ENCODE measurements around the gene BBS1. TPM values are rescaled to one million over a fixed set of nuclear protein-coding genes. Genes with fewer than 3 reads are reported as not detected.

BBS1 gene
- total RNA-seq, 2 experiments from 2014 or later: 10.6 to 14.0 TPM

DNA sequence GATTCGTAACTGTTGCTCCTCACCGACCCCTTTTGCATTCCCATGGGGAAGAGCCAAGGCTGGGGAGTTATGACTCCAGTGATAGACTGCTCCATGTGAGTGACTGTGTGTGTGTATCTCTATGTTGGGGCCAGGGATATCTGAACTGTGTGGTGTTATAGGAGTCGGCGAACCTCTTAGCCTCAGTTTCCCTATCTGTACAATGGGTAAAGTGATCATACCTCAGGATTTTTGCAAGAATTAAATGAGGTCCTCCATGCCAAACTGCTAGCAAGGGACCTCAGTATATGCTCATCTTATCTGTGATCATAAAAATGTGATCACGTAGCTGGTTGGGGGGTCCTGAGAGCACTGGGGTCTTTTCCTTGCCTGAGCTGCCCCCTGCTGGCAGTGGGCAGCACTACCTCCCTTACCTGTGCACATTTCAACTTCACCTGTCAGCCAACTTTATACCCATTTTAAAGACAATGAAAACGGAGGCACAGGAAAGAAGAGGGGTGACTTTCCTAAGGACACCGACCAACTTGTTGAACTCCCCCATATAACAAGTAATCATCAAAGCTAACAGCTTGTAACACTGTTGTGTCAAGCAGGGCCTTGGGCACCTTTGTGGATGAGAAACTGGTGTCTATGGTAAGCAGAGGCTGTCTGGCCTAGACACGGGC is 31.6 kb upstream of the BBS1 start:
- Mint-ChIP-seq H3K27ac (peak overlapping the region; percentile 91), H3K36me3 (ENCODE audit: low read depth) (peaks cover 6% of the 10 kb centered on the region), H3K9me3 (ENCODE audit: insufficient read depth) (no peaks in the 10 kb centered on the region), H3K4me1 (ENCODE audit: low read depth) (peaks cover 31% of the 10 kb centered on the region), H3K4me3 (peak overlapping the region; percentile 92), H3K27me3 (ENCODE audit: low read depth) (no peaks in the 10 kb centered on the region)
- ChIA-PET CTCF (interaction anchor here (0.6 to 2.7 kb wide), 15 partner anchors 8 to 369 kb away, joined by 3 to 20 read pairs (median 4); partner anchors contain the start of genes BBS1, MRPL11, PELI3 and RBM14), POLR2A (interaction anchor here (1.7 to 2.0 kb wide), 2 partner anchors 9 to 199 kb away, joined by 8 to 22 read pairs; partner anchors contain the start of gene RBM4B)
- ATAC-seq (no peak), DNase-seq (peak; percentile 47)

DNA sequence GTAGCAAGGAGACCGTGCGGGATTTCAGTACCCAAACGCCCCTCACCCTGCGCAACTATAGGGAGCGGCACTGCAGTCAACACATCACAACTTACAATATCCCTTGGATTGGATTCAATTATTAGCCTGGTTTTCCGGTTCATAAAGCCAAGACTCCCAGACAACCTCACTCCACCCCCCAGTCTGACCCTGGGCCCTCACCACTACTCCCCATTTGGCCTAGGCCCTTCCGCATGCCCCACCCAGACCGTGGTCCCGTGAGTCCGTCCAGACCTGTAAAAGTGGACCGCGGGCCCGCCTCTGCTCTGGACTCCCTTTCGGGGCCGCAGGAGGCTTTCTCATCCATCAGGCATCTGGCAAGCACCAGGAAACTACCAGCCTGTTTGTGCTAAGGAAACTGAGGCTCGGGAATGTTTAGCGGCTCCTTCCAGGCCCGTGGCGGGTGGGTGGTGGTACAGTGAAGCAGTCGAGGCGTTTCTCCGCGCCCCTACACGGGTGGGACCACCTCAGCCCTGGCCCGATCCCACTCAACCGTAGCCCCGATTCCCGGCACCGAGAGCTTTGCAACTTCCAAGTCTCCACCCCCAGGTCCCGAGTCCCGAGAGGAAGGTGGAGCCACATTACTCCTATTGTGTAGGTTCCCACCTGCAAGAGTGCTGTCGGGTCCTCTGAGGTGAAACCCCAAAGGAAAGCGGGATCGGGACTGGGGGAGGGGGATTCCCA is 30.9 kb upstream of the BBS1 start:
- CTCF ChIA-PET: interaction anchor here (0.6 to 2.7 kb wide), 28 partner anchors 8 to 369 kb away, joined by 3 to 20 read pairs (median 4); partner anchors contain the start of genes BBS1, CCDC87, CCS and MRPL11
- POLR2A ChIA-PET: interaction anchor here (0.9 to 2.0 kb wide), 10 partner anchors 9 to 363 kb away, joined by 3 to 22 read pairs (median 6); partner anchors contain the start of genes BBS1, MRPL11, PELI3 and RBM4B
- H3K27me3 Mint-ChIP-seq (ENCODE audit: low read depth): no peaks in the 10 kb centered on the region
- H3K27ac Mint-ChIP-seq: peak overlapping the region; percentile 91
- ATAC-seq (no peak), DNase-seq (no peak)
- peak overlapping the region; percentile 92 for H3K4me3 Mint-ChIP-seq
- H3K9me3 Mint-ChIP-seq (ENCODE audit: insufficient read depth): no peaks in the 10 kb centered on the region
- peaks cover 31% of the 10 kb centered on the region for H3K4me1 Mint-ChIP-seq (ENCODE audit: low read depth)
- H3K36me3 Mint-ChIP-seq (ENCODE audit: low read depth): peaks cover 6% of the 10 kb centered on the region

DNA sequence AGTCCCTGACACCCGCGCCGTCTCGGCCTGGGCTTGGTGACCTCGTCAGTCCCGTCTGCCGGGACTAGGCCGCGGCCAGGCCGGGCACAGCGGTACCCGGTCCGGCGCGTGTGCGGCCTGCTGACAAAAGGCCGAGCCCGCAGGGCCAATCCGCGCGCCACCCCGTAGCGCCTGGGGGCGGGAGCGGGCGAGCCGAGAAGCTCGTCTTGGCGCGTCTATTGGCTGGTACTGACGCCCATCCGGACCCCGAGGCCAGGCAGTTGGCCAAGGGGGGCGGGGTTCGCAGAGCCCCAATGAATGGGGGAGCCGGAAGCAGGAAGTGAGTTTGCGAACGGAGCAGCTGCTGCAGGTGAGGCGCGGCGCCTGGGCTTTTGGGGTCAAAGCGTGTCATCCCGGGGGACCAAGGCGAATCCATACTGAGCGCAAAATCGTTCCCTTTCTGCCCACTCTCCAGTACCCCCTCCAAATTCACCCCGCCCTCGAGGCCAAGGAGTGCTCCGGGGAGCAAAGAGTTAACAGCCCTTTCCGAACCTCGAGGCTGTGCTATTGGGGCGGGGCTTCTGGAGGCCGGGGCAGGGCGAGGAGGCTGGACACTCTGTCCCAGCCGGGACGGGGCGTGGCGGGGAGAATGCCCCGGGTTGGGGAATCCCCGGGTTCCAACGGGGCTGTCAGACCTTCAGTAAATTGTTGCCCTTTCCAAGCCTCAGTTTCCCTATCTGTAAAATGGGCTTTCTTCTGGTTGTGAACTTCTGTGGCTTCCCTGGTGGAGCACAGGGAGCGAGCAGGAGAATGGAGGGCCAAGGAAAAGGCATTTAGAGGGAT is 30.1 kb upstream of the BBS1 start, which contains the start of gene DPP3:
TSS of gene DPP3 (plus strand) at position 318 of the 822 bp plus-strand sequence. CDS start 1,767 bp downstream, outside the sequence.
- peak; percentile 98 for ATAC-seq
- H3K4me3 Mint-ChIP-seq: peak within 1 kb of the TSS; percentile 92
- CTCF ChIA-PET: interaction anchor here (0.6 to 2.7 kb wide), 16 partner anchors 9 to 198 kb away, joined by 3 to 20 read pairs (median 5); partner anchors contain the start of genes CCDC87, CCS, MRPL11 and PELI3
- H3K9me3 Mint-ChIP-seq (ENCODE audit: insufficient read depth): no peaks in the 10 kb centered on the region
- H3K36me3 Mint-ChIP-seq (ENCODE audit: low read depth): peaks cover 7% of the 10 kb centered on the region
- peak; percentile 98 for DNase-seq
- POLR2A ChIA-PET: interaction anchor here (0.9 to 2.0 kb wide), 10 partner anchors 10 to 362 kb away, joined by 3 to 22 read pairs (median 6); partner anchors contain the start of genes BBS1, MRPL11, PELI3 and RBM4B
- H3K27me3 Mint-ChIP-seq (ENCODE audit: low read depth): no peaks in the 10 kb centered on the region
- peaks cover 31% of the 10 kb centered on the region for H3K4me1 Mint-ChIP-seq (ENCODE audit: low read depth)
- H3K27ac Mint-ChIP-seq: peak within 1 kb of the TSS; percentile 91

DNA sequence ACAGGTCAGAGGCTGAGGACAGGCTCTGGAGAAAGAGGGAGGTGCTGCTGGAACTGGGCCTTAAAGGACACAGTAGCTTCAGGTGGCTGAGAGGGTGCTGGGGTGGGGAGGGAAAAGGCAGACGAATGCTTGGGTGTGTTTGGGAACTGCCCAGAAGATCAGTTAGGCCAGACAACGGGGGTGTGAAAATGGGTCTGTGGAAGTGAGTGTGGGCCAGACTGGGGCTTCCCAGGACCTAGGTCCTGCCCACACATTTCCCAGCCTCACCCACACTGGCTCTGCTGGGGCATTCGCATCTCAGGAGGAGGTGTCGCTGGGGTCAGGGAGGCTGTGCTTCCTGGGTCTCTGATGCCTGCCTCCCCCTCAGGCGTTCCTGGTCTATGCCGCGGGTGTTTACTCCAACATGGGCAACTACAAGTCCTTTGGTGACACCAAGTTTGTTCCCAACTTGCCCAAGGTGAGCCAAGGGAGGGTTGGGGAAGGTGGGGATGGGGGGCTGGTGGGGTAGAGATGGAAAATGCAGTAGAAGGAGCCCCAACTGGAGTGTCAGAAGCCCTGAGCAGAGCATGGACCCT is 25.5 kb upstream of the BBS1 start:
- no peaks in the 10 kb centered on the region for H3K9me3 Mint-ChIP-seq (ENCODE audit: insufficient read depth)
- no peaks in the 10 kb centered on the region for H3K27me3 Mint-ChIP-seq (ENCODE audit: low read depth)
- no peak overlapping the region for H3K4me3 Mint-ChIP-seq
- ChIA-PET POLR2A (no interaction called here), CTCF (interaction anchor here (1.5 kb wide), 1 partner anchor 193 kb away, joined by 13 read pairs; the partner anchor contains the start of gene RBM4B)
- peaks cover 13% of the 10 kb centered on the region for H3K36me3 Mint-ChIP-seq (ENCODE audit: low read depth)
- H3K4me1 Mint-ChIP-seq (ENCODE audit: low read depth): peaks cover 15% of the 10 kb centered on the region
- DNase-seq (no peak), ATAC-seq (no peak)
- H3K27ac Mint-ChIP-seq: peak overlapping the region; percentile 52

DNA sequence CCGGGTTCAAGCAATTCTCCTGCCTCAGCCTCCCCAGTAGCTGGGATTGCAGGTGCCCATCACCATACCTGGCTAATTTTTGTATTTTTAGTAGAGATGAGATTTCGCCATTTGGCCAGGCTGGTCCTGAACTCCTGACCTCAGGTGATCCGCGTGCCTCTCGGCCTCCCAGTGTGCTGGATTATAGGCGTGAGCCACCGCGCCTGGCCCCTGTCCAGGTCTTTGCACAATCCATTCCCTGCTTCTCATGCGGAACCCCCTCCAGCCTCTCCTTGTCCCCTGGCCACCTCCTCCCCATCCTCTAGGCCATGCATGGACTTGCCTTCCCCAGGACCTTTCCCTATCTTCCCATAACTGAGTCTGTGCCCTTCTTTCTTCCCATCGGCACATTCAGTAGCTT is 21.5 kb upstream of the BBS1 start:
- CTCF ChIA-PET: interaction anchor here (1.6 kb wide), 1 partner anchor 10 kb away, joined by 4 read pairs; no protein-coding TSS in a partner anchor

DNA sequence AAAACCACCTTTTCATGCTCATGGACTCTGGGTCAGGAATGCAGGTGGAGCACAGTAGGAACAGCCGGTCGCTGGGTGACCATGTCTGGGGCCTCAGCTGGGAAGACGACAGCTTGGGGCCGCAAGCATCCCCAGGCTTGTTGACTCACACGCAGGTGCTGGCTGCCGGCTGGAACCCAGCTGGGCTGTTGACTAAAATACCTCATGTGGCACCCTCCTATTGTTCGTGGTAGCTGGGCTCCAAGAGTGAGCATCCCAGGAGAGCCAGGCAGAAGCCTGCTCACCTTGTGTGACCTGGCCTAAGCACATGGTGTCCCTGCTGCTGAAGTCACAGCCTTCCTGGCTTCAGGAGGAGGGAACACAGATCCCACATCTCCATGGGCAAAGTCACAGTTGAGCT is 20.8 kb upstream of the BBS1 start:
- ChIA-PET POLR2A (no interaction called here), CTCF (interaction anchor here (1.1 to 1.7 kb wide), 3 partner anchors 9 to 103 kb away, joined by 3 to 5 read pairs (median 4); partner anchors contain the start of gene DPP3)
- ATAC-seq: no peak

More for the DNA sequence above, 21.5 kb upstream of the BBS1 start:
- Mint-ChIP-seq H3K9me3 (ENCODE audit: insufficient read depth) (no peaks in the 10 kb centered on the region), H3K27ac (no peak overlapping the region), H3K27me3 (ENCODE audit: low read depth) (no peaks in the 10 kb centered on the region), H3K36me3 (ENCODE audit: low read depth) (peaks cover 14% of the 10 kb centered on the region), H3K4me1 (ENCODE audit: low read depth) (no peaks in the 10 kb centered on the region), H3K4me3 (no peak overlapping the region)
- POLR2A ChIA-PET: no interaction called here
- ATAC-seq (no peak), DNase-seq (no peak)

DNA sequence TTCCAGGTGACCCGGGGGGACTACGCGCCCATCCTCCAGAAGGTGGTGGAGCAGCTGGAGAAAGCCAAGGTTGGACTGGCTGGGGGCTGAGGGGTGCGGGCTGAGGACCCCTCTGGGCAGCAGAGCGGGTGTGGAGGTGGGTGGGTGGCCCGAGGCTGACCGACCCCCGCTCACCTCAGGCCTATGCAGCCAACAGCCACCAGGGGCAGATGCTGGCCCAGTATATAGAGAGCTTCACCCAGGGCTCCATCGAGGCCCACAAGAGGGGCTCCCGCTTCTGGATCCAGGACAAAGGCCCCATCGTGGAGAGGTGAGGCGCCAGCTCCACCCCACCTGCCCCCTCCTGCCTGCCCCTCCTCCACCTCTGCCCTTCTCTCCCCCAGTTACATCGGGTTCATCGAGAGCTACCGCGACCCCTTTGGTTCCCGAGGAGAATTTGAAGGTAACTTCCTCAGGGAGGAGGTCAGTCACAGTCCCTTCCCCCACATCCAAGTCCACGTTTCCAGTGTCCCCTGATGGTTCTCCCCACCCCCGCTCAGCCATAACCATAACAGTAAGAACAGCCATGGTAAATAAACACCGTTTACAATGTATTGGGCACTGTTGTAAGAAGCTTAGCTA is 19.0 kb upstream of the BBS1 start:
- H3K36me3 Mint-ChIP-seq (ENCODE audit: low read depth): peaks cover 18% of the 10 kb centered on the region
- no peaks in the 10 kb centered on the region for H3K4me1 Mint-ChIP-seq (ENCODE audit: low read depth)
- ChIA-PET POLR2A (interaction anchor here (0.6 kb wide), 1 partner anchor 158 kb away, joined by 3 read pairs; no protein-coding TSS in a partner anchor), CTCF (interaction anchor here (0.7 to 1.7 kb wide), 6 partner anchors 11 to 187 kb away, joined by 3 to 5 read pairs (median 4); partner anchors contain the start of gene DPP3)
- H3K4me3 Mint-ChIP-seq: no peak overlapping the region
- ATAC-seq (no peak), DNase-seq (no peak)
- no peaks in the 10 kb centered on the region for H3K27me3 Mint-ChIP-seq (ENCODE audit: low read depth)
- no peaks in the 10 kb centered on the region for H3K9me3 Mint-ChIP-seq (ENCODE audit: insufficient read depth)
- no peak overlapping the region for H3K27ac Mint-ChIP-seq

More for the DNA sequence above, 20.8 kb upstream of the BBS1 start:
- H3K27me3 Mint-ChIP-seq (ENCODE audit: low read depth): no peaks in the 10 kb centered on the region
- no peaks in the 10 kb centered on the region for H3K4me1 Mint-ChIP-seq (ENCODE audit: low read depth)
- H3K27ac Mint-ChIP-seq: no peak overlapping the region
- H3K36me3 Mint-ChIP-seq (ENCODE audit: low read depth): peaks cover 14% of the 10 kb centered on the region
- no peaks in the 10 kb centered on the region for H3K9me3 Mint-ChIP-seq (ENCODE audit: insufficient read depth)
- DNase-seq: no peak
- no peak overlapping the region for H3K4me3 Mint-ChIP-seq

DNA sequence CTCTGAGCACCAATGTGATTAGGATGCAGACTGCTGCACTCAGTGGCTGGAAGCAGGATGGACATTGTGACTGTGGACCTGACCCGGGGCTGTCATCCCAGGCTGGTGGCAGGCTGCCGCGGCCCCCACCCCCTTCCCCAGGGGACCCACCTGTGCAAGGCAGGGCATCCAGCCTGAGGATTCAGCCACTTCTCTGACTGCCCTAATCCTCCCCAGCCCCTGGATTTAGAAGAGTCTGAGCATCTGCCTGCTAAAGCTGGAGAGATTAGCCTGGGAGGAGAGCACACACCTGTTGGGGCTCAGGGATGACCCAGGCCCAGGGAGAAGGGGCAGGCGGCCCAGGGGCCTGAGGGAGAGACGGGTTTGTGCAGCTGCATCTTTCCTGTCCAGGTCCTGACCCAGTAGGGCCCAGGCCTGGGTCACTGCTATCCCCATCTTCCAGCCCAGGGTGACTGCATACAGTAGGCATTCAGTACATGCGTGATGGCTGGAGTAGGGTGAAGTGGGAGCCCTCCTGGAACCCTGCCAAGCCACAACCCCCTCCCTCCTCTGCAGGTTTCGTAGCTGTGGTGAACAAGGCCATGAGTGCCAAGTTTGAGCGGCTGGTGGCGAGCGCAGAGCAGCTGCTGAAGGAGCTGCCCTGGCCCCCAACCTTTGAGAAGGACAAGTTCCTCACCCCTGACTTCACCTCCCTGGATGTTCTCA is 18.1 kb upstream of the BBS1 start:
- no peaks in the 10 kb centered on the region for H3K4me1 Mint-ChIP-seq (ENCODE audit: low read depth)
- POLR2A ChIA-PET: no interaction called here
- ATAC-seq (no peak), DNase-seq (no peak)
- no peaks in the 10 kb centered on the region for H3K27me3 Mint-ChIP-seq (ENCODE audit: low read depth)
- peaks cover 22% of the 10 kb centered on the region for H3K36me3 Mint-ChIP-seq (ENCODE audit: low read depth)
- no peak overlapping the region for H3K4me3 Mint-ChIP-seq
- H3K27ac Mint-ChIP-seq: no peak overlapping the region
- CTCF ChIA-PET: interaction anchor here (1.2 kb wide), 2 partner anchors 13 to 186 kb away, joined by 4 to 5 read pairs; no protein-coding TSS in a partner anchor
- no peaks in the 10 kb centered on the region for H3K9me3 Mint-ChIP-seq (ENCODE audit: insufficient read depth)

DNA sequence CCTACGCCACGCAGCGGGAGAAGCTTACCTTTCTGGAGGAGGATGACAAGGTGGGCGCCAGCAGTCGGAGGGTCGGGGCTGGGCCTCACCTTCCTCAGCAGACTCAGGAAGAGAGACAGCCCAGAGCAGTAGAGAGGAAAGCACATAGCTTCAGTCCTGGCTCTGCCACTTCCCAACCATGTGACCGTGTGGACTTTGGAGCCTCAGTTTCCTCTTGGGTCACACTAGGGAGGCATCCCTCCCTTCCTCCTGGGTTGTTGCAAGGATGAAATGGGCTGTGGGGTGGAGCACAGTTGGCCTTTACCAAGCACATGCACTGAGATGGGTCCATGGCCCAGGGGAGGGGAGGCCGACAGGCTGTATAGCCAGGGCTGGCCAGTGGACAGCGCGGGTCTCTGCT is 17.3 kb upstream of the BBS1 start:
- POLR2A ChIA-PET: interaction anchor here (1.5 kb wide), 1 partner anchor 351 kb away, joined by 4 read pairs; no protein-coding TSS in a partner anchor
- ATAC-seq (no peak), DNase-seq (no peak)
- CTCF ChIA-PET: interaction anchor here (0.9 kb wide), 1 partner anchor 85 kb away, joined by 3 read pairs; no protein-coding TSS in a partner anchor
- H3K27me3 Mint-ChIP-seq (ENCODE audit: low read depth): no peaks in the 10 kb centered on the region
- H3K27ac Mint-ChIP-seq: no peak overlapping the region
- no peaks in the 10 kb centered on the region for H3K9me3 Mint-ChIP-seq (ENCODE audit: insufficient read depth)
- H3K4me3 Mint-ChIP-seq: no peak overlapping the region
- peaks cover 25% of the 10 kb centered on the region for H3K36me3 Mint-ChIP-seq (ENCODE audit: low read depth)
- H3K4me1 Mint-ChIP-seq (ENCODE audit: low read depth): no peaks in the 10 kb centered on the region

DNA sequence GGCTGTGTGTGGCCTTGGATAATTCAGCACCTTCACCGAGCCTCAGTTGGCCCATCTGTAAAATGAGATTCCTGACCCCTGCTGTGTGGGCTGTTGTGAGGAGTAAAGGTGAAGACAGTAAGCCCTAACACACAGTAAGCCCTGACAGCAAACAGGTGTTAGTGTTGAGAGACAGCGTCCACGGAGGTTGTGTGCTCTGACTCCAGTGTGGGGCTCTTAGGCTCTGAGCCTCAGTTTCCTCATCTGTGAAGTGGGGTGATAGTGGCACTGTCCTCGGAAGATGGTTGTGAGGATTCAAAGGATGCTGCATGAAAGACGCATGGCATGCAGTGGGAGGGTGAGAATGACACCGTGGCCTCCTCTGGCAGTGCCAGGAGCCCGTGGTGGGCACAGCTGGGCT is 16.0 kb upstream of the BBS1 start:
- no peaks in the 10 kb centered on the region for H3K9me3 Mint-ChIP-seq (ENCODE audit: insufficient read depth)

More for the DNA sequence above, 16.0 kb upstream of the BBS1 start:
- CTCF ChIA-PET: no interaction called here
- H3K4me1 Mint-ChIP-seq (ENCODE audit: low read depth): no peaks in the 10 kb centered on the region
- ATAC-seq (no peak), DNase-seq (no peak)
- no peaks in the 10 kb centered on the region for H3K27me3 Mint-ChIP-seq (ENCODE audit: low read depth)
- H3K4me3 Mint-ChIP-seq: no peak overlapping the region
- POLR2A ChIA-PET: interaction anchor here (1.5 kb wide), 1 partner anchor 350 kb away, joined by 4 read pairs; no protein-coding TSS in a partner anchor
- H3K27ac Mint-ChIP-seq: no peak overlapping the region
- peaks cover 28% of the 10 kb centered on the region for H3K36me3 Mint-ChIP-seq (ENCODE audit: low read depth)
